ENCODE data around the gene STX16.

The STX16 gene

DNA sequence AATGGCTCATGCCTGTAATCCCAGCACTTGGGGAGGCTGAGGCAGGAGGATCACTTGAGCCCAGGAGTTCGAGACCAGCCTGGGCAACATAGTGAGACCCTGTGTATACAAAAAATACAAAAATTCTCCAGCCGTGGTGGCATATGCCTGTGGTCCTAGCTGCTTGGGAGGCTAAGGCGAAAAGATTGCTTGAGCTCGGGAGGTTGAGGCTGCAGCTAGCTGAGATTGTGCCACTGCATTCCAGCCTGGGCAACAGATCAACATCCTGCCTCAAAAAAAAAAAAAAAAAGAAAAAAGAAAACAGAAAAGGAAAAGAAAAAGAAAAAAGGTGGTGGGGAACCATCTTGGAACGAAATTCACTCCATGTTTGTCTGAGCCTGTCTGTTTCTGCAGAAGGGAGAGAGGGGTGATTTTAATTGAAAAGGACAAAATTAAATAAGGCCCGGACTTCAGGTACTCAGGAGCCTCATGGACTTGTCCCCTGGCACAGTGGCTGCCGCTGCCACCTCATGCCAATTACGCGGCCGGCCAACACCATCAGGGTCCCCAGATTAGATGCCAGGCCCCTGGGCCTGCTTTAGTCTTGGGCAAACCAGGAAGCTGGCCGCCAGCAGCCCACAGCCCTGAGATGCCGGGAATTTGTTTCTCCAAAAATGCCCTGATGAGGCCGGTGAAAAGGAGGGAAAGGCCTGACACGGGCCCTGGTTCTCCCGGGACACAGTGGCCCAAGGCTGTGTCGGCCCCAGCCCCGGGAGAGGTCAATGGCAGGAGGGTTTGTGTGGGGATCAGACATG lies 37.8 kb upstream of the STX16 start:
- TF ChIP-seq, protein P1, sequence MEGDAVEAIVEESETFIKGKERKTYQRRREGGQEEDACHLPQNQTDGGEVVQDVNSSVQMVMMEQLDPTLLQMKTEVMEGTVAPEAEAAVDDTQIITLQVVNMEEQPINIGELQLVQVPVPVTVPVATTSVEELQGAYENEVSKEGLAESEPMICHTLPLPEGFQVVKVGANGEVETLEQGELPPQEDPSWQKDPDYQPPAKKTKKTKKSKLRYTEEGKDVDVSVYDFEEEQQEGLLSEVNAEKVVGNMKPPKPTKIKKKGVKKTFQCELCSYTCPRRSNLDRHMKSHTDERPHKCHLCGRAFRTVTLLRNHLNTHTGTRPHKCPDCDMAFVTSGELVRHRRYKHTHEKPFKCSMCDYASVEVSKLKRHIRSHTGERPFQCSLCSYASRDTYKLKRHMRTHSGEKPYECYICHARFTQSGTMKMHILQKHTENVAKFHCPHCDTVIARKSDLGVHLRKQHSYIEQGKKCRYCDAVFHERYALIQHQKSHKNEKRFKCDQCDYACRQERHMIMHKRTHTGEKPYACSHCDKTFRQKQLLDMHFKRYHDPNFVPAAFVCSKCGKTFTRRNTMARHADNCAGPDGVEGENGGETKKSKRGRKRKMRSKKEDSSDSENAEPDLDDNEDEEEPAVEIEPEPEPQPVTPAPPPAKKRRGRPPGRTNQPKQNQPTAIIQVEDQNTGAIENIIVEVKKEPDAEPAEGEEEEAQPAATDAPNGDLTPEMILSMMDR (conservative IDR thresholded peaks at IDR 0.05; ENCODE audit: low read length): no peak
- H3K4me3 ChIP-seq (ENCODE audit: low read length): no peak overlapping the region
- peak; percentile 22 for DNase-seq (ENCODE audit: low read depth)

- no peak for DNase-seq (ENCODE audit: low read depth)
- TF ChIP-seq, protein P1 (conservative IDR thresholded peaks at IDR 0.05; ENCODE audit: low read length): no peak
- H3K4me3 ChIP-seq (ENCODE audit: low read length): no peak overlapping the region
Observed at GRCh38 chr20:58614366-58614765, 36.7 kb upstream of the STX16 start.

GRCh38 chr20:58614984-58615760 lies 35.9 kb upstream of the STX16 start:
- TF ChIP-seq, protein P1 (conservative IDR thresholded peaks at IDR 0.05; ENCODE audit: low read length): no peak
- no peak overlapping the region for H3K4me3 ChIP-seq (ENCODE audit: low read length)
- no peak for DNase-seq (ENCODE audit: low read depth)

GRCh38 chr20:58616411-58616810 lies 34.7 kb upstream of the STX16 start:
- H3K4me3 ChIP-seq (ENCODE audit: low read length): no peak overlapping the region
- DNase-seq (ENCODE audit: low read depth): no peak
- TF ChIP-seq, protein P1 (conservative IDR thresholded peaks at IDR 0.05; ENCODE audit: low read length): no peak

DNA sequence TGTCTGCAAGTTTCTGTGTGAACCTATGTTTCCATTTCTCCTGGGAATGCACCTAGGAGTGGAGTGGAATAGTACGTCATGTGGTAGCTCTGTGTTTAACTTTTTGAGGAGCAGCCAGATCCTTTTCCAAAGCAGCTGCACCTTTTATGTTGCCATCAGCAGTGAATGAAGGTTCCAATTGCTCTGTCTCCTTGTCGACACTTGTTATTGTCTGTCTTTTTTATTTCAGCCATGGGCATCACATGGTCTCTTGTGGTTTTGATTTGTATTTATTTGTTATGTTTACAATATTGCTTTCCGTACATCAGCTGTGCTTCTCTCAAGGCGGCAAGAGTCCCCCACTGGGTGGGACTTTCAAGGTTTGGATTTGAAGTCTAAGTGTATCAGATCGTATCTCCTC lies 33.9 kb upstream of the STX16 start:
- TF ChIP-seq, protein P1 (conservative IDR thresholded peaks at IDR 0.05; ENCODE audit: low read length): no peak
- no peak overlapping the region for H3K4me3 ChIP-seq (ENCODE audit: low read length)
- DNase-seq (ENCODE audit: low read depth): no peak

- TF ChIP-seq, protein P1 (conservative IDR thresholded peaks at IDR 0.05; ENCODE audit: low read length): no peak
- no peak overlapping the region for H3K4me3 ChIP-seq (ENCODE audit: low read length)
- DNase-seq (ENCODE audit: low read depth): peak; percentile 88
Observed at GRCh38 chr20:58618351-58619076, 32.6 kb upstream of the STX16 start.
